ENCODE data around the gene KCTD1.

DNA sequence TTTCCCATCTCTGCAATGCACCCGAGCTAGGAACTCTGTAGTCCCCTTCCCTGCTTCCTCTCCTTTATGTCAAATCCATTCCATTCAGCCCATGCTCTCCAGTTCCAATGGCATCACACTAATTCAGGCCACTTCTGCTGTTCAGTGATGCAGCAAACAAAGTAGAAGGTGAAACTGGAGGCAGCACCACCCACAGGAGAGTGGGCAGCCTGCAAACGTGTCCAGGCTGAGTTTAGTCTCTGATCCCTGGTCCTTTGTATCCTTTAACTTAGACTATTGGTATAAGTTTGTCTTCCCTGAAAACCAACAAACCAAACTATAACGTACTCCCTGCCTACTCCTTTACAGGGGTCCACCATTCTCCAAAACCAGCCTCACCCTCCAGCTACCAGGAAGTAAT lies 14.7 kb upstream of the KCTD1 start:
- TF ChIP-seq, protein P1, sequence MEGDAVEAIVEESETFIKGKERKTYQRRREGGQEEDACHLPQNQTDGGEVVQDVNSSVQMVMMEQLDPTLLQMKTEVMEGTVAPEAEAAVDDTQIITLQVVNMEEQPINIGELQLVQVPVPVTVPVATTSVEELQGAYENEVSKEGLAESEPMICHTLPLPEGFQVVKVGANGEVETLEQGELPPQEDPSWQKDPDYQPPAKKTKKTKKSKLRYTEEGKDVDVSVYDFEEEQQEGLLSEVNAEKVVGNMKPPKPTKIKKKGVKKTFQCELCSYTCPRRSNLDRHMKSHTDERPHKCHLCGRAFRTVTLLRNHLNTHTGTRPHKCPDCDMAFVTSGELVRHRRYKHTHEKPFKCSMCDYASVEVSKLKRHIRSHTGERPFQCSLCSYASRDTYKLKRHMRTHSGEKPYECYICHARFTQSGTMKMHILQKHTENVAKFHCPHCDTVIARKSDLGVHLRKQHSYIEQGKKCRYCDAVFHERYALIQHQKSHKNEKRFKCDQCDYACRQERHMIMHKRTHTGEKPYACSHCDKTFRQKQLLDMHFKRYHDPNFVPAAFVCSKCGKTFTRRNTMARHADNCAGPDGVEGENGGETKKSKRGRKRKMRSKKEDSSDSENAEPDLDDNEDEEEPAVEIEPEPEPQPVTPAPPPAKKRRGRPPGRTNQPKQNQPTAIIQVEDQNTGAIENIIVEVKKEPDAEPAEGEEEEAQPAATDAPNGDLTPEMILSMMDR (IDR thresholded peaks at IDR 0.05; ENCODE audit: low read depth, low read length, missing input control): no peak
- TF ChIP-seq JUND (IDR thresholded peaks at IDR 0.05) (no peak), TAF1 (conservative IDR thresholded peaks at IDR 0.05) (no peak), RXRA (IDR thresholded peaks at IDR 0.05) (no peak), RAD21 (IDR thresholded peaks at IDR 0.05) (no peak), HNF4A (conservative IDR thresholded peaks at IDR 0.05) (no peak), FOXA1 (IDR thresholded peaks at IDR 0.05) (no peak), YY1 (IDR thresholded peaks at IDR 0.05) (no peak), EGR1 (IDR thresholded peaks at IDR 0.05; ENCODE audit: low read depth in 2 of 2) (no peak), GABPA (IDR thresholded peaks at IDR 0.05 in 1 of 2, conservative IDR thresholded peaks at IDR 0.05 in 1 of 2) (no peak), SP1 (IDR thresholded peaks at IDR 0.05) (no peak)
- TF ChIP-seq, protein P2, sequence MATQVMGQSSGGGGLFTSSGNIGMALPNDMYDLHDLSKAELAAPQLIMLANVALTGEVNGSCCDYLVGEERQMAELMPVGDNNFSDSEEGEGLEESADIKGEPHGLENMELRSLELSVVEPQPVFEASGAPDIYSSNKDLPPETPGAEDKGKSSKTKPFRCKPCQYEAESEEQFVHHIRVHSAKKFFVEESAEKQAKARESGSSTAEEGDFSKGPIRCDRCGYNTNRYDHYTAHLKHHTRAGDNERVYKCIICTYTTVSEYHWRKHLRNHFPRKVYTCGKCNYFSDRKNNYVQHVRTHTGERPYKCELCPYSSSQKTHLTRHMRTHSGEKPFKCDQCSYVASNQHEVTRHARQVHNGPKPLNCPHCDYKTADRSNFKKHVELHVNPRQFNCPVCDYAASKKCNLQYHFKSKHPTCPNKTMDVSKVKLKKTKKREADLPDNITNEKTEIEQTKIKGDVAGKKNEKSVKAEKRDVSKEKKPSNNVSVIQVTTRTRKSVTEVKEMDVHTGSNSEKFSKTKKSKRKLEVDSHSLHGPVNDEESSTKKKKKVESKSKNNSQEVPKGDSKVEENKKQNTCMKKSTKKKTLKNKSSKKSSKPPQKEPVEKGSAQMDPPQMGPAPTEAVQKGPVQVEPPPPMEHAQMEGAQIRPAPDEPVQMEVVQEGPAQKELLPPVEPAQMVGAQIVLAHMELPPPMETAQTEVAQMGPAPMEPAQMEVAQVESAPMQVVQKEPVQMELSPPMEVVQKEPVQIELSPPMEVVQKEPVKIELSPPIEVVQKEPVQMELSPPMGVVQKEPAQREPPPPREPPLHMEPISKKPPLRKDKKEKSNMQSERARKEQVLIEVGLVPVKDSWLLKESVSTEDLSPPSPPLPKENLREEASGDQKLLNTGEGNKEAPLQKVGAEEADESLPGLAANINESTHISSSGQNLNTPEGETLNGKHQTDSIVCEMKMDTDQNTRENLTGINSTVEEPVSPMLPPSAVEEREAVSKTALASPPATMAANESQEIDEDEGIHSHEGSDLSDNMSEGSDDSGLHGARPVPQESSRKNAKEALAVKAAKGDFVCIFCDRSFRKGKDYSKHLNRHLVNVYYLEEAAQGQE (IDR thresholded peaks at IDR 0.05): no peak
- TF ChIP-seq, protein P3, sequence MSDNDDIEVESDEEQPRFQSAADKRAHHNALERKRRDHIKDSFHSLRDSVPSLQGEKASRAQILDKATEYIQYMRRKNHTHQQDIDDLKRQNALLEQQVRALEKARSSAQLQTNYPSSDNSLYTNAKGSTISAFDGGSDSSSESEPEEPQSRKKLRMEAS (IDR thresholded peaks at IDR 0.05): no peak
